Measurements from ENCODE around the gene RAB27B.

DNA sequence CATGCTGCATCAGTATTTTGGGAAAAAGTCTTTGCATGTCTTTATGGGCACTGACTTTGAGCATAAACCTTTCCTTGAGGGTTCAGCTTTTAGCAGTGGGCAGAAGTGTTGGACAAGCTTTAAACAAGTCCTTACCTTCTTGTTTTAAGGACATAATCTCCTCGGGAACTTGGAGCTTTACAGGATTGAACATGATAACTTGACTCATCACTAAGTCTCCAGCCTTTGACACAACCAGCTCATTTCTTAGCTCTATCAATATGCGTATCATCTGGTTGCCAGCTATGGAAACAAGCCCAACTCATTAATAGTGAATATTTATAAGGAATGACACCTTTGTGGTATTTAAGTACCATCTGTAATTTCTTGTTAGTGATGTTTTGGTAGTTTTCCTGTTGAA, 21.0 kb upstream of the RAB27B start:
- TF ChIP-seq EZH2 (IDR thresholded peaks at IDR 0.05; ENCODE audit: borderline replicate concordance, low read length) (no peak), CTCF (IDR thresholded peaks at IDR 0.05; ENCODE audit: low read length) (no peak)
